Esophagus muscularis mucosa (tissue), 4 donors: Measurements from ENCODE around the gene NPC1. TPM values are rescaled to one million over a fixed set of nuclear protein-coding genes. Genes with fewer than 3 reads are reported as not detected.
A peak's percentile ranks its signal among the peaks of the same experiment; 100 is the strongest.

ENCODE experiments used
- DNase-seq: peaks from one replicate; pipeline ENCODE4 v3.0.0-alpha.2; 2017; ENCODE audit errors: extremely low spot score
- H3K27ac ChIP-seq, 4 donors: fragments of 200-600 bp; sonication (generic); replicated peaks in 1 of 4; 1 replicate in 3 of 4; 2 replicates in 1 of 4; pipeline ENCODE4 v1.5.1; 2016 to 2019; ENCODE audit warnings: mild to moderate bottlenecking in 1 of 4
- H3K27me3 ChIP-seq, 4 donors: fragments of 200-600 bp; sonication (generic); one replicate each; pipeline versions ENCODE4 v1.5.1 to v1.6.0; 2016 to 2019
- H3K36me3 ChIP-seq, 4 donors: fragments of 200-600 bp; sonication (generic); one replicate each; pipeline ENCODE4 v1.5.1; 2016 to 2019
- H3K4me1 ChIP-seq, 4 donors: fragments of 200-600 bp; sonication (generic); one replicate each; pipeline ENCODE4 v1.5.1; 2016 to 2019
- H3K4me3 ChIP-seq, 4 donors: fragments of 200-600 bp; sonication (generic); 1 replicate in 2 of 4; 2 replicates in 2 of 4; pipeline ENCODE4 v1.5.1; 2016 to 2019; ENCODE audit warnings: mild to moderate bottlenecking in 4 of 4, moderate library complexity in 1 of 4
- H3K9me3 ChIP-seq, 4 donors: fragments of 200-600 bp; sonication (generic); 1 replicate in 3 of 4; 2 replicates in 1 of 4; pipeline ENCODE4 v1.5.1; 2016 to 2019
- CTCF ChIP-seq, 3 experiments: fragments of 200-600 bp in 2 of 3; fragments of 450-650 bp in 1 of 3; sonication (generic) in 2 of 3; IDR thresholded peaks; one replicate each; pipeline ENCODE4 v1.5.1; 2017 to 2019; ENCODE audit warnings: antibody characterized with exemption in 3 of 3, mild to moderate bottlenecking in 2 of 3, moderate library complexity in 1 of 3
- EP300 ChIP-seq: sonication (generic); formaldehyde crosslinking; IDR thresholded peaks from one replicate; pipeline ENCODE4 v1.6.1; 2017; ENCODE audit warnings: antibody characterized with exemption
- POLR2A ChIP-seq: fragments of 450-650 bp; IDR thresholded peaks from one replicate; pipeline ENCODE4 v1.6.1; 2017; ENCODE audit warnings: antibody characterized with exemption, moderate library complexity, mild to moderate bottlenecking, low read depth
- POLR2AphosphoS5 ChIP-seq, 2 donors: sonication (generic); formaldehyde crosslinking; IDR thresholded peaks; one replicate each; pipeline ENCODE4 v1.6.1; 2017; ENCODE audit warnings: antibody characterized with exemption in 2 of 2
- WGBS: methylation state at CpG from one replicate; pipeline ENCODE4 v1.1.5; 2018; 5-methylcytosine and 5-hydroxymethylcytosine counted together
- intact Hi-C: fragments of 100-400 bp; cut with DNase I; formaldehyde crosslinking; loops from one replicate; pipeline ENCODE4 v1.15.1; 2023
- total RNA-seq, 4 donors: library from RNA; depleted of rRNA; stranded (reverse); fragments of >200 nt; gene quantifications; one replicate each; pipeline versions ENCODE4 v1.1.0 to v1.2.1, GENCODE V29; 2016

Gene NPC1
- total RNA-seq, 4 donors from 2014 or later: 39.9 to 63.7 (median 45.6) TPM

GRCh38 chr18:23524213-23524707, 62.0 kb downstream of the NPC1 start:
- no peak for DNase-seq
- Histone ChIP-seq H3K4me1 (peaks cover 0 to 17% (median 14%) of the 10 kb centered on the region in 4 donors), H3K9me3 (no peaks in the 10 kb centered on the region), H3K27me3 (no peaks in the 10 kb centered on the region), H3K27ac (no peak overlapping the region), H3K4me3 (no peak overlapping the region), H3K36me3 (peaks cover 58 to 99% (median 93%) of the 10 kb centered on the region in 4 donors)
- intact Hi-C loops: no loop called here
- no peak for TF ChIP-seq POLR2A
- TF ChIP-seq POLR2AphosphoS5 (IDR thresholded peaks at IDR 0.05): no peak
- no peak for TF ChIP-seq CTCF (IDR thresholded peaks at IDR 0.05)
- TF ChIP-seq EP300: no peak
- 96% methylated on average over 11 of the region's 14 CpGs for WGBS

DNA sequence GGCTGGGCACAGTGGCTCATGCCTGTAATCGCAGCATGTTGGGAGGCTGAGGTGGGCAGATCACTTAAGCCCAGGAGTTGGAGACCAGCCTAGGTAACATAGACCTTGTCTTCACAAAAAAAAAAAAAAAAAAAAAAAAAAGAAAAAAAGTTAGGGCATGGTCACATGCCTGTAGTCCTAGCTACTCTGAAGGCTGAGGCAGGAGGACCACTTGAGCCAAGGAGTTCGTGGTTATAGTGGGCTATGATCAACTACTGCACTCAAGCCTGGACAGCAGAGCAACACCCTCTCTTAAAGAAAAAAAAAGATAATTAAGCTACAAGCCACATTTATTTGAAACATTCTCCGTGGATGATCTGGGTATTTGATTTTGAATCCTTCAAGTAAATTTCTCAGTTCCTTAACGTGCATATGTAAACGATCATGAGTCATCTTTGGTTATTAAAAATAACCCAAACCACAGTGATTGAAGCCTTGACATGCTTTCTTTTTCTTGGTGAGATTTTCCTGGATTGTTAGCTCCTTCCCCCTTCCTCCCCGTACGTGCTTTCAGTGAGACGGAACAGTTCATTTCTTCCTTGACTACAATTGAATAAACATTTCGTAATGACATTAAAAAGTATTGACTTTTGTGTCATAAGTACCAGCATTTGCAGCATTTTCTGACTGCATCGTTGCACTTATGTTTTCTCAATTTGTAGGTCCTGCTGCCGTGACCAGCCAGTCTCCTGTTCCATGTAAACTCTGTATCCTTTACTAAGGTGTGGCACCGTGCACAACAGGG, 62.7 kb downstream of the NPC1 start:
- Histone ChIP-seq H3K27ac (peak overlapping the region in 1 of 4 donors; percentile 12), H3K9me3 (no peaks in the 10 kb centered on the region), H3K36me3 (peaks cover 58 to 99% (median 93%) of the 10 kb centered on the region in 4 donors), H3K4me1 (peaks cover 0 to 17% (median 14%) of the 10 kb centered on the region in 4 donors), H3K27me3 (no peaks in the 10 kb centered on the region), H3K4me3 (no peak overlapping the region)
- 75% methylated on average over 12 of the region's 12 CpGs for whole genome bisulfite sequencing
- DNase-seq: no peak
- TF ChIP-seq POLR2AphosphoS5 (IDR thresholded peaks at IDR 0.05) (no peak), POLR2A (no peak), CTCF (IDR thresholded peaks at IDR 0.05) (no peak), EP300 (no peak)
- intact Hi-C loops: no loop called here

DNA sequence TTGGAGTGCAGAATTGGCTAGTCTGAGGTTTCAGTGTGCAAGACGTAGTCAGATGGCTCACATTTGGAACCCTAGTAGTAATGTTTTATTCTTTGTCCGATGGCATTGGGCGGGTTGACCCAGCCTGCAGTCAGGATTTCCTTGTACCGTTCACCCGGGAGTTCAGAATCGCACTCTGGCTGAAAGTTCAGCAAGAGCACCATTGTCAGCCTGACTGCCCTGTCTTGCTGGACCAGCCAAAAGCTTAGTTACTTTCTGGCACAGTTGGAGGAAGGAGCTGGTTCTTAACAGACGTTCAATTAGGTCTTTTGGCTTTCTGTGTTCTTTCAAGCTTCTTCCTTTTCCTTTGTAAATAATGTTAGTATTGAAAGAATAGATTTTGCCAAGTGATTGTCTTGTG, 64.4 kb downstream of the NPC1 start:
- 81% methylated on average over 7 of the region's 7 CpGs for WGBS
- Histone ChIP-seq H3K4me1 (peaks cover 0 to 17% (median 14%) of the 10 kb centered on the region in 4 donors), H3K4me3 (no peak overlapping the region), H3K9me3 (no peaks in the 10 kb centered on the region), H3K36me3 (peaks cover 73 to 99% (median 96%) of the 10 kb centered on the region in 4 donors), H3K27ac (peak overlapping the region in 3 of 4 donors; percentile 12 to 20 (median 12)), H3K27me3 (no peaks in the 10 kb centered on the region)
- TF ChIP-seq POLR2A: no peak
- no peak for TF ChIP-seq CTCF (IDR thresholded peaks at IDR 0.05)
- no peak for TF ChIP-seq EP300
- peak in 1 of 2 donors; percentile 33 for TF ChIP-seq POLR2AphosphoS5 (IDR thresholded peaks at IDR 0.05)
- intact Hi-C loops: no loop called here
- no peak for DNase-seq

DNA sequence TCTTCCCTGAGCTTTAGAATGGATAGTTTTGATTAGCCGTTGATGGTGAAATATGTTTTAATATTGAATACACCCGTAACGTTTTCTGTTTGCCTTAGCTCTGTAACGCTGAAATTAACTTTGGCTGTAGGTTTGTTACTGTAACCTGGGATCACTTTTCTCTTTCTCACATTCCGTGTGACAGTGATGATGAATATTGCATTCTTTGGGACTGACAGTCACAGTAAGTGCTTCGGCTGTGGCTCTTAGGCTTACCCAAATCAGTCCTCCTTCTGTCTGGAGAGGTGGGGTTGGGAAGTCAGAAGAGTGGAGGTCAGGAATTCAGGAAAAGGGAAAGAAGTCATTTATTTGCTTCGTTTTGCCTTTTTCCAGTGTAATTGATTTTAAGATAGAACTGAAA, 65.0 kb downstream of the NPC1 start:
- Histone ChIP-seq H3K27ac (peak overlapping the region in 3 of 4 donors; percentile 12 to 20 (median 12)), H3K4me1 (peaks cover 0 to 18% (median 15%) of the 10 kb centered on the region in 4 donors), H3K9me3 (no peaks in the 10 kb centered on the region), H3K36me3 (peaks cover 79 to 99% (median 96%) of the 10 kb centered on the region in 4 donors), H3K27me3 (no peaks in the 10 kb centered on the region), H3K4me3 (no peak overlapping the region)
- DNase-seq: no peak
- WGBS: 58% methylated on average over 7 of the region's 7 CpGs
- intact Hi-C loops: no loop called here
- no peak for TF ChIP-seq POLR2A
- TF ChIP-seq CTCF (IDR thresholded peaks at IDR 0.05): no peak
- TF ChIP-seq EP300: no peak
- TF ChIP-seq POLR2AphosphoS5 (IDR thresholded peaks at IDR 0.05): no peak
